Measurements from ENCODE around the gene EIF4B.
A peak's percentile ranks its signal among the peaks of the same experiment; 100 is the strongest.

GRCh38 chr12:53048033-53048779, 42.0 kb downstream of the EIF4B start:
- peak in 2 of 5 experiments; percentile 22 to 27 for TF ChIP-seq CTCF (IDR thresholded peaks at IDR 0.05 in 4 of 5, conservative IDR thresholded peaks at IDR 0.05 in 1 of 5)
- no peak for TF ChIP-seq POLR2A (IDR thresholded peaks at IDR 0.05)

Data from gastrocnemius medialis (tissue), 4 donors.